H9 (cell line): ENCODE data around the gene USP5. TPM values are rescaled to one million over a fixed set of nuclear protein-coding genes. Genes with fewer than 3 reads are reported as not detected.

Experiments
- DNase-seq: peaks from one replicate; pipeline ENCODE4 v3.0.0-alpha.2; 2017
- H2AFZ ChIP-seq: one replicate; pipeline ENCODE4 v1.6.1; 2013; ENCODE audit warnings: mild to moderate bottlenecking, low read length, control low read depth, moderate library complexity
- H2AK5ac ChIP-seq: 2 replicates; pipeline ENCODE4 v1.6.1; 2013; ENCODE audit warnings: low read length, control low read depth, mixed read lengths; ENCODE audit not compliant: insufficient read length
- H2BK120ac ChIP-seq: one replicate; pipeline ENCODE4 v1.6.1; 2013; ENCODE audit warnings: low read depth, mild to moderate bottlenecking, low read length, control low read depth, inconsistent platforms; ENCODE audit not compliant: poor library complexity, severe bottlenecking
- H2BK12ac ChIP-seq: 2 replicates; pipeline ENCODE4 v1.6.1; 2013; ENCODE audit warnings: low read length, control low read depth, mixed read lengths, low read depth; ENCODE audit not compliant: insufficient read length
- H2BK15ac ChIP-seq: 2 replicates; pipeline ENCODE4 v1.6.1; 2013; ENCODE audit warnings: low read depth, low read length, control low read depth
- H2BK20ac ChIP-seq: one replicate; pipeline ENCODE4 v1.6.1; 2013; ENCODE audit warnings: low read depth, mild to moderate bottlenecking, low read length, control low read depth, inconsistent platforms; ENCODE audit not compliant: poor library complexity, severe bottlenecking
- H2BK5ac ChIP-seq: 2 replicates; pipeline ENCODE4 v1.6.1; 2013; ENCODE audit warnings: low read length, control low read depth, mixed read lengths; ENCODE audit not compliant: insufficient read length
- H3K14ac ChIP-seq: 2 replicates; pipeline ENCODE4 v1.6.1; 2013; ENCODE audit warnings: low read length, control low read depth; ENCODE audit not compliant: insufficient read depth
- H3K18ac ChIP-seq: 2 replicates; pipeline ENCODE4 v1.6.1; 2013; ENCODE audit warnings: low read depth, mild to moderate bottlenecking, mixed read lengths, low read length, control low read depth; ENCODE audit not compliant: insufficient read length
- H3K23ac ChIP-seq: 2 replicates; pipeline ENCODE4 v1.6.1; 2013; ENCODE audit warnings: low read length, control low read depth, mixed read lengths, low read depth; ENCODE audit not compliant: insufficient read length
- H3K23me2 ChIP-seq: 2 replicates; pipeline ENCODE4 v1.6.1; 2013; ENCODE audit warnings: low read depth, mild to moderate bottlenecking, mixed read lengths, low read length, control low read depth; ENCODE audit not compliant: insufficient read length, poor library complexity, severe bottlenecking
- H3K27ac ChIP-seq: 2 replicates; pipeline ENCODE4 v1.5.1; 2013; ENCODE audit warnings: low read length, control low read depth, mixed read lengths, low read depth; ENCODE audit not compliant: insufficient read length
- H3K27me3 ChIP-seq: 2 replicates; pipeline ENCODE4 v1.6.1; 2013; ENCODE audit warnings: low read length, control low read depth, inconsistent platforms; ENCODE audit not compliant: insufficient read depth
- H3K4ac ChIP-seq: 2 replicates; pipeline ENCODE4 v1.6.1; 2013; ENCODE audit warnings: low read depth, mild to moderate bottlenecking, control low read depth, inconsistent platforms, low read length, moderate library complexity
- H3K4me1 ChIP-seq: 2 replicates; pipeline ENCODE4 v1.6.1; 2013; ENCODE audit warnings: low read length, control low read depth, inconsistent platforms; ENCODE audit not compliant: insufficient read depth
- H3K4me2 ChIP-seq: 2 replicates; pipeline ENCODE4 v1.6.1; 2013; ENCODE audit warnings: low read length, control low read depth, mixed read lengths; ENCODE audit not compliant: insufficient read length, insufficient read depth
- H3K56ac ChIP-seq: 2 replicates; pipeline ENCODE4 v1.6.1; 2013; ENCODE audit warnings: low read depth, mild to moderate bottlenecking, mixed read lengths, low read length, control low read depth; ENCODE audit not compliant: insufficient read length
- H3K79me1 ChIP-seq: 2 replicates; pipeline ENCODE4 v1.6.1; 2013; ENCODE audit warnings: low read depth, mild to moderate bottlenecking, moderate library complexity, low read length, control low read depth, inconsistent platforms; ENCODE audit not compliant: insufficient read depth, poor library complexity, severe bottlenecking
- H3K79me2 ChIP-seq: 2 replicates; pipeline ENCODE4 v1.6.1; 2013; ENCODE audit warnings: low read length, control low read depth, inconsistent platforms; ENCODE audit not compliant: insufficient read depth
- H3K9ac ChIP-seq: 2 replicates; pipeline ENCODE4 v1.6.1; 2013; ENCODE audit warnings: low read length, control low read depth, mixed read lengths; ENCODE audit not compliant: insufficient read length; ENCODE audit errors: extremely low read depth
- H3K9me3 ChIP-seq: one replicate; pipeline ENCODE4 v1.6.1; 2013; ENCODE audit warnings: low read depth, low read length, inconsistent platforms; ENCODE audit not compliant: control insufficient read depth
- H3T11ph ChIP-seq: one replicate; pipeline ENCODE4 v1.6.1; 2013; ENCODE audit warnings: mild to moderate bottlenecking, low read length, control low read depth, inconsistent platforms
- H4K20me1 ChIP-seq: one replicate; pipeline ENCODE4 v1.6.1; 2013; ENCODE audit not compliant: control insufficient read depth, insufficient read length, insufficient read depth
- H4K5ac ChIP-seq: 2 replicates; pipeline ENCODE4 v1.6.1; 2013; ENCODE audit warnings: low read depth, mild to moderate bottlenecking, mixed read lengths, low read length, control low read depth; ENCODE audit not compliant: insufficient read length
- H4K8ac ChIP-seq: replicated peaks from 2 replicates; pipeline ENCODE4 v1.6.1; 2013; ENCODE audit warnings: low read length, control low read depth, mixed read lengths, low read depth; ENCODE audit not compliant: insufficient read length
- H4K91ac ChIP-seq: 2 replicates; pipeline ENCODE4 v1.6.1; 2013; ENCODE audit warnings: low read depth, mild to moderate bottlenecking, moderate library complexity, mixed read lengths, low read length, control low read depth; ENCODE audit not compliant: insufficient read length
- H3K27ac Mint-ChIP-seq, 3 experiments: 2 replicates in 2 of 3; 3 replicates in 1 of 3; pipeline ENCODE4 v1.8.0; 2020 to 2021; ENCODE audit warnings: mixed read lengths in 3 of 3, mild to moderate bottlenecking in 1 of 3, moderate library complexity in 1 of 3
- H3K27me3 Mint-ChIP-seq: 2 replicates; pipeline ENCODE4 v1.8.0; 2021; ENCODE audit warnings: low read depth, mild to moderate bottlenecking, moderate library complexity, mixed read lengths
- H3K36me3 Mint-ChIP-seq, 3 experiments: 2 replicates in 2 of 3; 3 replicates in 1 of 3; pipeline ENCODE4 v1.8.0; 2020 to 2021; ENCODE audit warnings: low read depth in 3 of 3, mixed read lengths in 3 of 3; ENCODE audit not compliant: insufficient read depth in 1 of 3
- H3K4me1 Mint-ChIP-seq, 2 experiments: 2 replicates each; pipeline ENCODE4 v1.8.0; 2020; ENCODE audit warnings: mixed read lengths in 2 of 2
- H3K4me3 Mint-ChIP-seq, 2 experiments: 2 replicates in 1 of 2; 3 replicates in 1 of 2; pipeline ENCODE4 v1.8.0; 2020 to 2021; ENCODE audit warnings: mild to moderate bottlenecking in 2 of 2, mixed read lengths in 2 of 2, moderate library complexity in 1 of 2
- H3K9me3 Mint-ChIP-seq, 2 experiments: 2 replicates in 1 of 2; 3 replicates in 1 of 2; pipeline ENCODE4 v1.8.0; 2020; ENCODE audit warnings: mild to moderate bottlenecking in 2 of 2, mixed read lengths in 2 of 2, moderate library complexity in 1 of 2
- CTCF ChIP-seq: fragments of 200-600 bp; sonication (generic); conservative IDR thresholded peaks from 3 replicates; pipeline ENCODE4 v1.8.0; 2021; ENCODE audit warnings: antibody characterized with exemption, mild to moderate bottlenecking
- WGBS: extraction: QIAGEN DNeasy Blood & Tissue Kit; methylation state at CpG from one replicate; pipeline ENCODE4 v1.1.7; 2013; ENCODE audit warnings: missing lambda C conversion rate, low lambda C conversion rate, mixed read lengths; ENCODE audit not compliant: insufficient read length; ENCODE audit errors: extremely low coverage; 5-methylcytosine and 5-hydroxymethylcytosine counted together
- total RNA-seq: library from RNA; stranded (reverse); gene quantifications from 2 replicates; pipeline ENCODE4 v1.2.1, GENCODE V29; 2021

USP5 gene
- total RNA-seq, 1 experiment from 2014 or later, result 143 TPM

GRCh38 chr12:6817098-6817497 is 34.9 kb upstream of the USP5 start:
- Histone ChIP-seq H3K14ac (no peak overlapping the region), H3K23me2 (peaks cover 7% of the 10 kb centered on the region), H2BK15ac (no peak overlapping the region), H3K18ac (no peak overlapping the region), H2AK5ac (no peak overlapping the region), H2AFZ (no peak overlapping the region), H4K20me1 (no peaks in the 10 kb centered on the region), H4K91ac (no peak overlapping the region), H3K79me2 (no peaks in the 10 kb centered on the region), H3K79me1 (no peaks in the 10 kb centered on the region), H3K23ac (no peak overlapping the region), H2BK12ac (no peak overlapping the region), H3K56ac (no peak overlapping the region), H4K5ac (no peak overlapping the region), H3T11ph (no peak overlapping the region), H3K9me3 (no peaks in the 10 kb centered on the region), H3K27me3 (peaks cover 4% of the 10 kb centered on the region; the same call in 1 of the 2 replicates), H3K9ac (no peak overlapping the region), H3K27ac (no peak overlapping the region), H3K4me1 (peaks cover 7% of the 10 kb centered on the region; the same call in 1 of the 2 replicates), H2BK120ac (no peak overlapping the region), H2BK20ac (no peak overlapping the region), H4K8ac (no peak overlapping the region), H3K4ac (no peak overlapping the region), H3K4me2 (no peak overlapping the region), H2BK5ac (no peak overlapping the region)
- TF ChIP-seq CTCF, result no peak
- Mint-ChIP-seq H3K27ac (no peak overlapping the region), H3K4me1 (peaks cover 38% of the 10 kb centered on the region in 2 experiments), H3K9me3 (peaks cover 0 to 2% of the 10 kb centered on the region in 2 experiments; a peak in 1 of 5 replicates), H3K4me3 (no peak overlapping the region), H3K27me3 (peaks cover 63% of the 10 kb centered on the region), H3K36me3 (peaks cover 0 to 3% (median 0%) of the 10 kb centered on the region in 3 experiments; a peak in 1 of 7 replicates)
- no peak for DNase-seq
- no CpG with 5 or more reads among the region's 8 CpGs for WGBS
